HG02884 (cell line): Measurements from ENCODE around the gene TSPOAP1.
A peak's percentile ranks its signal among the peaks of the same experiment; 100 is the strongest.

ENCODE experiments used
- ATAC-seq: cut with Tn5 transposase; IDR thresholded peaks from one replicate; pipeline ENCODE4 v1.9.1; 2021; ENCODE audit warnings: mild to moderate bottlenecking, moderate library complexity; ENCODE audit not compliant: unreplicated experiment

Gene TSPOAP1

DNA sequence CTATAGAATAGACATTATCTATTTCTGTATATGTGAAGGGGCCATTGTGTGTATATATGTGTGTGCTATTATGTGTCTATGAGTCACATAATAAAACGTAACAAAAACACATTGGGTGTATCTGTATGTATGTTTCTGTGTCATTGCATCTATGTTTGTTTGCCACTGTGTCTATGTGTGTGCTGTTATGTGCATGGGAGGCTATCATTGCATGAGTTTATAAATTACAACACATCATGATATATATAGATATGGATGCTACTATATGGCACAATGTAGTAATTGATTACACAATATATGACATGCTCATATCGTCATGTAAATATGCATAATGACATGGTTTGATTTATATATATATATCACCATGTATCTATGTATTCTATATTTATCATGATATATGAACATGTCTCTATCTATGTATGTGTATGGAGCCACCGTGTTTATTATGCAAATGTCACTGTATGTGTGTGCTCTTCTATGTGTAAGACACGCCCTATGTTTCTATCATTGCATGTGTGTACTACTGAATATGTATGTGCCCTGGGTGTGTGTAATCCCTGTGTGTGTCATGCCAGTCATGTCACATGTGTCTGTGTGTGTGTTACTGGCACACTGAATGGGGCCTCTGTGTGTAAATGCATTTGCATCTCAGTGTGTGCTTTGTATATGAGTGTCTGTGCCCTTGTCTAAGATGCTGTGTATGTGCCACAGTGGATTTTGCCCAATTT lies 1.4 kb upstream of the TSPOAP1 start:
- ATAC-seq: peak; percentile 11

DNA sequence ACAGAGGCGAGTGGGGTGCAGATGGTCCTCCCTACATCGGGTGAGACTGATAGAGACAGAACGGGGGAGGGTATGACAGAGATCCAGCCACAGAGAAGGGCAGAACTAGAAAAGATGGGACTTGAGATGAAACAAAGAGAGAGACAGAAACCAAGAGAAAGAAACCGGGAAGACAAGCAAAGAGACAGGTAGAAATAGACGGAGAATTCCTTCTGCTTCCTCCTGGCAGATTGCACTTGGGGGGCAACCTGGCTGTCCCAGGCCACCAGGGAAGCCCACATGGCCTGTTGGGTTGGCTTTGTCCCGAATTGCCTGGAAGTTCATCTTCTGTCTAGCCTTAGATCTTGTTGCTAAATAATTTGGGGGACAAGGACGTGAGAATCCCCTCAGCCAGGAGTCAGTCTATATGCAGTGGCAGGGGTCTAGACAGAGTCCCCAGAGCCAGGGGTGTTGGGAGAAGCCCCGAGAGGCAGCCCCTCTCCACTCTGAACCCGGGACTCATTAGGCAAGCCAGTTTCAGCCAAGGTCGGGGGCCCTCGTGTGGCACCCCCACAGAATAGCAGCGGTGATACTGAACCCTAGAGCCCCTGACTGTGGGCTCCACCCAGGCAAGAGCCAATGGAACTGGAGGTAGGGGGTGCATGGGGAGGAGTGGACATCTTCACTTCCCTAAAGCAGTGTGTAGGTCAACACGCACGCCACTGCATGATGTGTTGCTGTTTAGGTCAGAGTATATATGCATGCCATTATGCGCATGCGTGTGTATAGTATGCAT lies 627 bp upstream of the TSPOAP1 start:
- peak; percentile 40 for ATAC-seq

DNA sequence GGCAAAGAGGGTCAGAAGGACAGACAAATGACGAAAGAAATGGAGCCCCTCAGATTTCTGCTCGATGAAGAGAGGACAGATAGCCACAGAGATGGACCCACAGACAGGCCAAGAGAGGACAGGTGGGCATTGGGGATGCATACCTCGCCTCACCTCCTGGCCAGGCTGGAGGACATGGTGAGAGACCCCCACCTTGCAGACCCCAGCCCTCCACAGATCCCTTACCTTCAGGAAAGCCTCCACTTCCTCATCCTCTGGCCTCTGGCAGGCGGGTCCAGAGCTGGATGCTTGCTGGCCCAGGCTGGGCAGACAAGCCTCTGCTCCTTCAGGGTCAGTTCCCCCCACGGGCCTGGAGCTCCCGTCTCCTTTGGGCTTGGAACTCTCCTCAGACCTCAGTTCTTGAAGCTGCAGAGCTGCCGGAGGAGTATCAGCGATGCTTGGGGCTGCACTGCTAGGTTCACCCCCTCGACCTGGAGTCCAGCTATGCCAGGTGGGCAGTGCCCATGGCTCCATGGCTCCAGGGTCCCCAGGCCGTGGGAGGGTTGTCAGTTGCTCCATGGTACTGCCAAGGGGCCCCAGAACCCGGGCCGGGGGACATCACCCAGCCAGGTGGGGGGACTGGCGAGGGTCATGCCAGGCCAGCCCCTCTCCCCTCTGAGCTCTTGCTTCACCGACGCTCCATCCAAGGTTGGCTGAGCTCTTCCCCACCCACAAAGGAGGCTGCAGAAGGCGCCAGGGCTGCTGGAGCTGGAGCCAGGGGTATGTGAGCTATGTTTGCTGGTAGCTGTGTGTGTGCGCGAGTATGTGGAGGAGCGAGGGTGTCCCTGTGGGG lies 1.0 kb downstream of the TSPOAP1 start:
- ATAC-seq: no peak

DNA sequence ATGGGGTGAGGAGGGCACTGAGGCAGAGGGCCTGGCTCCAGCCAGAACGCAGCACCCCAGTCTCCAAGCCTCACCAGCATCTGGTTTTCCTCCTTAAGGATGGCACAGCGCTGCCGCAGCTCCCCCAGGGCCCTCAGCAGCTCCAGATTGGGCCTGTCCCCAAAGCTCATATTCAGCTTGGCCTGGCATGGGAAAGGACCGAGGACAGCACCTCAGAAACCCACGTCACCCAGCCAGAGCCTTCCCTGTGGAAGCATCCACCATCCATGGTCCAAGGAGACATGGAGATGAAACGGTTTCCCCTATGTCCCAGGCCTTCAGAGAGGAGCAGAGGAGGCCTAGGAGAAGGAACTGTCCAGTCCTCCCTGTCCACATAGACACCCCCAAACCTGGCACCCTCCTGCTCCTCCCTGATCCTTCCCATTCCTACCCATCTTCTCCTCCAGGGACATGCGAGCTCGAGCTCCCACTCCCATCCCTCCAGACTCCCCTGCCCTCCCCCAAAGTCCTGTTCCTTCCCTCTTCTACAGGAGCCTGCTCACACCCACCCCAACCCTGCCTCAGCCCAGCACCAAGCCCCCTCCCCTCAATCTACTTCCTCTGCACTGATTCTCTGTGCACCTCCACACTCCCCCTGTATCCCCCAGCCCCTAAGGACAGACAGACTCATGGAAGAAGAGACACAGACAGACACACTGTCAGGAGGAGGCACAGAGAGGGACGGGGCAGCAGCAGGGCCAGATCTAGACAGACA lies 1.8 kb downstream of the TSPOAP1 start:
- ATAC-seq: no peak

DNA sequence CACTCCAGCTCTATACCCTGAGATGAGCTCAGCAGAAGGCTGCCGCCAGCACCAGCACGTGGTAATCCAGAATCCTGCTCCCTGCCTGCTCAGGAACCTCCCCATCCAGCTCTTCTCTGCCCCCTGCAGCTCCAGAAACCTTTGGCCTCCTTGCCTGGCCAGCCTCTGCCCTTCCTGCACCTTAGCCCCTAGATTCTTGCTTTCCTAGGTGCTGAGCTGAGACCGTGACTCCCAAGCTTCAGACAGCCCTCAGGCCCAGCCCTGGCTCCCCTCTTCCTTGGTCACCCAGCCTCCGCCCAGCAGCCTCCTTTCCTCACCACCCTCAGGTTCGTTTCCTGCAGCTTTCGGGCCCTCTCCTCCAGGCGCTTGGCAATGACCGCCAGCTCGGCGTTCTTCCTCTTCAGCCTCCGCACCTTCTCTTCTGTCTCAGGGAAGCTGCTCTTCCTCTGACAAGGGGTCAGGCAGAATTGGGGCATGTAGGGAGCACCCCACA lies 2.6 kb downstream of the TSPOAP1 start:
- no peak for ATAC-seq

DNA sequence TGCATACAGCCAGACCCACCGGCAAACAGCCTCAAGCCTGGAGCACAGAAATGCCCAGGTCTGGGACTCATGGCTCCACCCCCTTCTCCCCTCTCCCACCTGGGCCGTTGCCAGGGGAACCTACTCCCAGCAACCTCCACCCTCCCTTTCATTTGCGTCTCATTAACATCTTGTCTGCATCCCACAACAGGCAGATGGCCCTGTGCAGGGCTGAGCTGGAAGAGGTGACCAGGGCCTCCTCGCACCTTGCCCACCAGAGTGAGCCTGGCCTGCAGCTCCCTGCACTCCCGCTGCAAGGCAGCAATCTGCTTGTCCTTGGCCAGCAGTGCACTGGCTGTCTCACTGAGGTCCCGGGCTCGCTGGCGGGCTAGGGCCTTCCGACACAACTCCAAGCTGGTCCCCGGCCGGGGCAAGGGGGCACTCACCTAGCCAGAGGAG lies 3.3 kb downstream of the TSPOAP1 start:
- ATAC-seq: no peak

DNA sequence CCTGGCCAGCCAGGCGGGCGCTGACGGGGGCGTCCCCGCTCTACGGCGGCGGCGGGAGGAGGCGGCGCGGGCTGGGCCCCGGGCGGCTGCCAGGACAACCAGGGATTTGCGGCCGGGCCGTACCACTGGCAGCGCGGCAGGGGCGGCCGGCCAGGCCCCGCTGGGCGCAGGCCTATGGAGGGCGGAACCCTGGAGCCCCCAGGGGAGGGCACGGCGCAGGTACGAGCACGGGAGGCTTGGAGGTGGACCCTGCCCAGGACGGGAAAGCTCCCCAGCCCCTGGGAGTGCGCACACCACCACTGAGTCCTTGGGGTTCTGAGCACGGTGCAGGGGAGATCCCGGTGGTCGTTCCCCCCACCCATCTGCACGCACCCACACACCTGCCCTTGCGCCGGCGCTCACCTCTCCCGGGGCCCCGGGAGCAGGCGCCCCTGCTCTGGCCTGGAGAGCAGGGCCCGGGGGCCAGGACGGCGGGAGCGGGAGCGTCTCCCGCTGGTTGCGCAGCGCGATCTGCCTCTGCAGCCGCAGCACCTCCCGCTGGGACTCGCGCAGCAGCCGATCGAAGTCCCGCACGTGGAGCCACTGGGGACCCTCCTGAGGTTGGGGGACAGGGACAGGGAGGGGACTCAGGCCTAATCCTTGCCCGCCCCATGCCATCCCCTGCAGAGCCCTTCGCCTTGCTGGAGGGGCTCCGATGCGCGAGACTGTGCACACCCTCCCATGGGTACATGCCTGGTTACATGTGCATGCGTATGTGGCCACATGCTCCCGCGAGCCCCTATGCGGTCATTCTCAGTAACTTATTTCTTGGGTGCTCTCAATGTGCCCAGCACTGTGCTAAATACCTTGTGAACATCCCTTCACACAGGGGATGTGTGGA lies 3.9 kb downstream of the TSPOAP1 start:
- no peak for ATAC-seq

DNA sequence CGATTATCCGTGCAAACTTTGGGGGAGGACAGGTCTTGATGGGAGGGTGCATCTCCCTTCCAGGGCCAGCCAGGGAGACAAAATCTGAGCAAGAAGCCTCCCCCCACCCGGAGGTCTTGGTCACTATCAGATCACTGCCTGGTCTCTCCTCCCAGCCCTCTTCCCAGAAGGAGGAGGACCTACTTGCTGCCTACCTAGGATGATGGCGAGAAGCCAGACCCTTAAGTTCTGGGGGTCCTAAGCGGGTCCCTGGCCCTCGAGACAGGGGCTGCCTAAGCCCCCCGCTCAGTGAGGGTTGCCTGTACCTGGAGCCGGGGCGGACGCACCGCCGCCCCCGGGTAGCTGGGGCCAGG lies 4.6 kb downstream of the TSPOAP1 start:
- ATAC-seq: no peak

DNA sequence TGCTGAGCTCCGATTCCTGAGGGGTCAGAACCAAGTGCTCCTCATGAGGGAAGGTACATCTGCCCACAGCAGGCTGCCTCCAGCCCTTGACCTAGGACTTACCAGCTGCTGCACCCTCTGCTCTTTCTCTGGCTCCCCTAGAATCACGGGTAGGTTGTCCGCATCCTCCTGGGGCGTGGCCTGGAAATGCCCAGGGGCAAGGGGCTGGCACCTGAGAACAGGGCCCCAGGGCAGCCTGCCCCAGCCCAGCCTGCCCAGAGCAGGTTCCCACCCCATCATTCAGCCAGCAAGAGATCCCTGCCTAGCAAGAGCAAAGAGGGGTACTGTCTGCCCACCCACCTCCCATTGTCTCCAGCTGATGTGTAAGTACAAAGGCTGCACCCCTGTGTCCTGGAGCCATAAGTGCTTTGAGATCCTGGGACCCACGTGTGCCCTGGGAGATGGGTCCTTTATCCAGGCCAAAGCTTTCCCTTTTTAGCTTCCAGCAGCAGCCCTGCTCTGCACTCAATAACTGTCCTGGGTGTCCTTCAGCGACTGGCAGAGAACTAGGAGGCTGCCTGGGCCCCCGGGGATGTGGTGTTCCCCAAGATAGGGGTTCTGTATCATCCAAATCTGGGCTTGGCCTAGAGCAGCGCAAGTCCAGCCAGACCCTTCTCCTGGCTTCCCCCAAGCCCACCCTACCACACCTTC lies 5.1 kb downstream of the TSPOAP1 start:
- ATAC-seq: no peak

DNA sequence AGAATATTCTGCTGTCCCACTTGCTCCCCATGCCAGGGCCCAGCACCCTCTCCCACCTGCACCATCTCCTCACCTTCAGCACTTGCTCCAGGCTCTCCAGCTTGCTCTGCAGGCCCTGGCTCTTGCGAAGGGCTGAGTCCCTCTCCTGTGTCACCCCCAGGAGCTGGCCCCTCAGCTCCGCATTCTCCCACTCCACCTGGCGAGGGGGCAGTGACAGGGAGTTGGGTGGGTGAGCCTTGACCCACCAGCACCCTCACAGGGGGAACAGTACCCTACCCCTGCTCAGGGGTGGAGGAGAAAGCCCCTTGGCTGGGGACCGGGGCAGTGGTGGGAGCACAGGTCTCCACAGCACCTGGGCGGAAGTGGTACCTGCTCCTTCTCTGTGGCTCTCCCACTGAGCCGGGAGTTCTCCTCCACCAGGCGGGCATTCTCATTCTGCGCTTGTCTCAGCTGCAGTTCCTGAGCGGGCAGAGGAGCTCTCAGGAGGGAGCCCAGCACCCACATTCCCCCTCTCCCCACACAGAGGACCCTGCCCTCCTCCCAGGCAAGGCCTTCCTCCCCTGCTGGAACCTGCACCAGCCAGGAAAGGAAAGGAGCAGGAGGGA lies 5.9 kb downstream of the TSPOAP1 start:
- ATAC-seq: no peak

DNA sequence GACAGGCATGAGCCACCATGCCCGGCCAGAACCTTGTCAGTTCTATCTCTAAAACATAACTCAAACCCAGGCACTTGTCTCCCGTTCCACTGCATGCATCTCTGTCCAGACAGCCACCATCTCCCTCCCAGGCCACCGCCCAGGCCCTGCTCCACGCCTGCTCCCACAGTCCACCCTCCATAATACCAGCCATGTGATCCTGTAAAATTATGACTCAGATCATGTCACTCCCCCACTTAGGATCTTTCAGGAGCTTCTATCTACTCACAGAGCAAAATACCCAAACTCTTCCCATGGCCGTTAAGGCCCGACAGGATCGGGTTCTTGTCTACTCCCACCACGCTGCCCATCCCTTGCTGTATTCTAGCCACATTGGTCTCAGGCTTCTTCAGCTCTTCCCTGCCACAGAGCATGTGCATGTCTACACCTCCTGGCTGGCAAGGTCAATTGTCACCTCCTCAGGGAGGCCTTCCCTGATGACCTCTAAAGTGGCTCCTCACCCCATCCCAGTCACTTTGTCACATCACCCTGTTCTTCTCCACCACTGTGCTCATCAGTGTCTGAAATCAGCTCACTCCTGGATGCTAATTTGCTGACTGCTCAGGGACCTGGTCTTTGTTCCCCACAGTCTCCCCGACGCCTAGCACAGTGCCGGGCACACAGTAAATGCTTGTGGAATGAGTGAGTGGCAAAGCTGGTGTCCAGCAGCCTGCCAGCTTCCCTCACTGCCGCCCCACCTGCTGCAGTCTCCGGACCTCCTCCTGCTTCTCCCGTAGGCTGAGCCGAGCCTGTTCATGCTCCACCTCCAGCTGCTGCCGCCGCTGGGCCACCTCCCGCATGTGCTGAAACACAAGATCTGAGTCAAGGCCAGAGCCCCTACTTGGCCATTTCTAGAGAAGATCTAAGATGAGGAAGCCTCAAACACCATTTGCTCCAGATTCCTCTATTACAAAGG lies 6.7 kb downstream of the TSPOAP1 start:
- ATAC-seq: no peak

DNA sequence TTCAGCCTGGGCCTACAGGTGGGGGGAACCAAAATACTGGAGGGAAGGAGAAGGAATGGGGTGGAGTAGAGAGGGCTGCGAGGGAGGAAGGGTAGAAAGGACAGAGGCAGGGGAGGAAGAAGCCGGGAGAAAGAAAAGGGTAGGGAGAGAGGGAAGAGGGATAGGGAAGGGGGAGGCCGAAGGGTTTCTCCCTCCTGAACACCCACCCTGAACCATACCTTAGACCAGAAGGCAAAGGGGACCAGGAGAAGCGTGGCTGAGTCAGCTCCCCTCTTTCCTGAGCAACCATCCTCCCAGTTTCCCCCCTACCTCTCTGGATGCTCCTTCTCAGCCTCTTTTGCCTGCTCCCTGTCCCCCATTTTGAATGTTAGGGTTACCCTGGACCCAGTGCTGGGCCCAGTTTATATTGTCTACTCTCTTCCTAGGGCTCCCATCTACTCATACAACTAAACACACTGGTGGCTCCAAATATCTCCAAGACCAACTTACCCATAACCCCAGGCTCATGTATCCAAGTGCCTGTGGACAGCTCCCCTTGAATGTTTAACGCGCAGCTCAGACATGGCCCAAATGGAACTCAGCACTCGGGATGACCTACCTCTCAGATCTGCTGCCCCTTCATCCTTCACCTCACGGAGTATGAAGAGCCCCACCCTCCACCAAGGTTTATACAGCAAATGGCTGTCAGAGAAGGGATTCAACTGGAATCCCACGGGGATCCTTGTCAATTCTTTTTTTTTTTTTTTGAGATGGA lies 7.8 kb downstream of the TSPOAP1 start:
- no peak for ATAC-seq

DNA sequence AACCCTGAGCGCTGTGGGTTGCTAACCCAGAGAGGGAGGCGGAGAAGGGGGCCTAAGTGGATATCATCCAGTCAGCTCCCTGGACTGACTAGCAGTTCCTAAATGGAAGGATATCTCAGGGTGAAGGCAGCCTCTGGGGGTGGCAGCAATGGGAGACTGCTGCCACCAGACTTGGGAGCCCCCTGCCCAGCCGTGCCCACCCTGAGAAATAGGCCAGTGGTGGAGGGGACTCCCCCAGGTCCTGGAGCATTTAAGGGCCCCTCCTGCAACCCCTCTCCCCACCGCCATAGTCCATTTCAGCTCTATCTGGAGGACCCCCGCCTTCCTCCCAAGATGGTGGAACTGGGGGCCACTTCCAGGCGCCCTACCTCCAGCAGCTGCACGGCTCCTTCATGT lies 8.4 kb downstream of the TSPOAP1 start:
- ATAC-seq: no peak

DNA sequence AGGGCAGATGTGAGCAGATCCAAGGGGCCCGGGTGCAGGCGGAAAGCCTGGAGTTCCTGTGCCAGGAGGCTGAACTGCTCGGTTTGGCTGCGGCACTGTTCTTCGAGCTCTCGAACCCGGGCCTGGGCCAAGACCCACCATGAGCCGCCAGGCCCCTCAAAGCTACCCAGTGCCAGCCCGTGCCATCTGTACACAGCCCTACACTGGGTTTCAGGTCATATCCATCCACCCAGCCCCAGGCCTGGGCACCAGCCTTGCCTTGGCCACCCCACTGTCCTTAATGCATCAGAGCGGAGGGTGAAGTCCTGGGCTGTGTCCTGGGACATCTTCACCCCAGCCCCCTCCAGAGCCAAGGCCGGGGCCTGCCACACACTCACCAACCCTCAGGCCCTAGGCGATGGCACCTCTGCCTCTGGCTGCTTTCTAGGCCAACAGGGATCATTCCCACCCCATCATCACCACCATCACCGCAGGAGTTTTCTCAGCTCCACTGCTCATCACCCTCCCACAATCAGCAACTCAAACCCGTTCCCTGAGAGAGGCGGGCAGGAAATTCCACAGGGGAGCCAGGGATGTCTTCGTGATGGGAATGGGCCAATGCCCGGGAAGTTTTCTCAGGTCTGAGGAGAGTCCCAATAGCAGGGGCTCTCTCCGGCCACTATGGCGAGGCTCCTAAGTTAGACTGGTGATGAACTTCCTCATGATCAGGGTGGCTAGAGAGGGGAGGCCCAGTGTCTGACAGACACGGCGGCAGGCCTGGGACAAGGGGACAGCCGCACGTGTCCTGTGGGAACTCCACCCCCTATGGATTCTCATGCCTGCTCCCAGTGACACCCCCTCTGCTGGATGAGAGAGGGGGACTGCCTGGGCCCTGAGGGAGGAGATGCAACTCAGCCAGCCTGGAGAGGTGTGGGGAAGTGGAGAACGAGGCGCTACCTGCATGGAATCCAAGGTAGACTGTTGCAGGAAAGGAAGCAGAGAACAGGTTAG lies 9.1 kb downstream of the TSPOAP1 start:
- ATAC-seq: no peak

DNA sequence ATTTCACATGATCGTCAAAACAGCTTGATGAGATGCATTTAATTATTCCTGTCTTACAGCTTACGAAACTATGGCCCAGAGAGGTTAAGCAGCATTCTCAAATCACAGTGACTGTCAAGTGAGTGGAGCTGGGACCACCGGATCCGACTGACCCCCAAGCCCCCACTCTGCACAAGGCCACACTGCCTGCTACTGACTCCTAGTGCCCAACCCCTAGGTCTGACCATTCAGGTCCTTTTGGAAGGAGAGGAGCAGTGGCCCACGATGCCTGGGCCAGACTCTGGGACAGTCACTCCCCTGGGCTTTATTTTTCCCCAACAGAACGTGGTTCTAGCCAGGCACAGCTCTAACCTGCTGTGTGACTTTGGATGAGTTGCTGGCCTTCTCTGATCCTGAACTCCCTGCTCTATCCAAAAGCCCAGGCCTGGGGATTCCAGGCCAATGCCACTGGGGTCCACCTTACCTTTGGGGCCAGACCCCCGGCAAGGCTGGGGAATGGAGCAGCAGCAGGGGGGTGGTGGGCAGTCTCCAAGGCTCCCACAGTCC lies 9.9 kb downstream of the TSPOAP1 start:
- no peak for ATAC-seq
